Stimulated activated CD4-positive, alpha-beta T cell treated with anti-CD3 and anti-CD28 coated beads, Interleukin-4, amount 100 ng/mL, for 24 hours (primary cell): Measurements from ENCODE around the gene TMEM50A.
"Not testable (repeated sequence)": the region's sequence is repeated elsewhere in the genome, so short reads cannot be mapped to it uniquely, and the experiment has no call there.

Experiments used
- DNase-seq: peaks from one replicate; pipeline ENCODE4 v3.0.0-alpha.2; 2020

TMEM50A gene

GRCh38 chr1:25337483-25338187 is 499 bp upstream of the TMEM50A start:
- peak; percentile 19 for DNase-seq

GRCh38 chr1:25338986-25339385 is 852 bp downstream of the TMEM50A start:
- DNase-seq = no peak

GRCh38 chr1:25341746-25342145 is 3.6 kb downstream of the TMEM50A start:
- no peak for DNase-seq

- no peak for DNase-seq
These were observed 4.7 kb downstream of the TMEM50A start for GRCh38 chr1:25342846-25343245.

GRCh38 chr1:25343872-25344271 is 5.7 kb downstream of the TMEM50A start:
- DNase-seq = no peak

- DNase-seq = no peak
These were observed 9.4 kb downstream of the TMEM50A start for GRCh38 chr1:25347556-25347955.

GRCh38 chr1:25349606-25350005 is 11.5 kb downstream of the TMEM50A start:
- no peak for DNase-seq

- no peak for DNase-seq
These were observed 17.8 kb downstream of the TMEM50A start for GRCh38 chr1:25355841-25356395.

GRCh38 chr1:25356441-25356840 is 18.3 kb downstream of the TMEM50A start:
- no peak for DNase-seq

GRCh38 chr1:25356848-25357247 is 18.7 kb downstream of the TMEM50A start:
- DNase-seq = no peak

GRCh38 chr1:25360596-25361581 is 22.8 kb downstream of the TMEM50A start:
- DNase-seq = no peak

- no peak for DNase-seq
These were observed 23.8 kb downstream of the TMEM50A start for GRCh38 chr1:25361901-25362300.

GRCh38 chr1:25362634-25363559 is 24.8 kb downstream of the TMEM50A start:
- DNase-seq = not testable (repeated sequence)

- no peak for DNase-seq
These were observed 31.1 kb downstream of the TMEM50A start for GRCh38 chr1:25369241-25369640.

- not testable (repeated sequence) for DNase-seq
These were observed 31.6 kb downstream of the TMEM50A start for GRCh38 chr1:25369691-25370271.

GRCh38 chr1:25371757-25372156 is 33.6 kb downstream of the TMEM50A start:
- DNase-seq = not testable (repeated sequence)

- DNase-seq = not testable (repeated sequence)
These were observed 40.2 kb downstream of the TMEM50A start for GRCh38 chr1:25378367-25378766.

- DNase-seq = not testable (repeated sequence)
These were observed 44.4 kb downstream of the TMEM50A start for GRCh38 chr1:25382543-25382942.

- DNase-seq = not testable (repeated sequence)
These were observed 45.0 kb downstream of the TMEM50A start for GRCh38 chr1:25383090-25383489.

- DNase-seq = not testable (repeated sequence)
These were observed 45.7 kb downstream of the TMEM50A start for GRCh38 chr1:25383875-25384274.

- not testable (repeated sequence) for DNase-seq
These were observed 49.0 kb downstream of the TMEM50A start for GRCh38 chr1:25387096-25387495.

GRCh38 chr1:25388691-25389090 is 50.6 kb downstream of the TMEM50A start:
- not testable (repeated sequence) for DNase-seq
